HepG2 (cell line): ENCODE data around the gene TADA2A. TPM values are rescaled to one million over a fixed set of nuclear protein-coding genes. Genes with fewer than 3 reads are reported as not detected.

Experiments
- CENPX ChIP-seq: sonication (generic); formaldehyde crosslinking; IDR thresholded peaks from 2 replicates; pipeline ENCODE4 v1.9.0; 2021; ENCODE audit warnings: mild to moderate bottlenecking, missing genetic modification reagents, moderate library complexity
- ERF ChIP-seq: IDR thresholded peaks from 2 replicates; pipeline ENCODE4 v1.6.1; 2018; ENCODE audit warnings: missing biosample characterization, missing genetic modification reagents
- GFI1 ChIP-seq: sonication (generic); formaldehyde crosslinking; IDR thresholded peaks from 2 replicates; pipeline ENCODE4 v1.5.0; 2020; ENCODE audit warnings: missing genetic modification reagents, mild to moderate bottlenecking, borderline replicate concordance
- HNRNPL ChIP-seq: fragments of 200-400 bp; formaldehyde crosslinking; IDR thresholded peaks from 2 replicates; pipeline ENCODE4 v1.6.1; 2017; ENCODE audit warnings: mild to moderate bottlenecking, low read depth, low read length
- JARID2 ChIP-seq: sonication (generic); formaldehyde crosslinking; IDR thresholded peaks from 2 replicates; pipeline ENCODE4 v1.8.1; 2023; ENCODE audit warnings: missing genetic modification reagents, inconsistent platforms; ENCODE audit not compliant: insufficient replicate concordance
- KLF15 ChIP-seq: sonication (generic); formaldehyde crosslinking; IDR thresholded peaks from 2 replicates; pipeline ENCODE4 v1.8.1; 2023; ENCODE audit warnings: borderline replicate concordance, mild to moderate bottlenecking, inconsistent platforms, missing genetic modification reagents, mixed read lengths
- MED1 ChIP-seq: sonication (generic); formaldehyde crosslinking; IDR thresholded peaks from 2 replicates; pipeline ENCODE4 v1.4.0; 2020; ENCODE audit warnings: missing genetic modification reagents
- MTA1 ChIP-seq: sonication (generic); formaldehyde crosslinking; IDR thresholded peaks from 2 replicates; pipeline ENCODE4 v1.4.0; 2020; ENCODE audit warnings: missing genetic modification reagents, mild to moderate bottlenecking, borderline replicate concordance
- NCOA1 ChIP-seq: sonication (generic); formaldehyde crosslinking; IDR thresholded peaks from 2 replicates; pipeline ENCODE4 v1.9.0; 2021; ENCODE audit warnings: missing genetic modification reagents
- NFIB ChIP-seq: sonication (generic); formaldehyde crosslinking; IDR thresholded peaks from 2 replicates; pipeline ENCODE4 v1.9.0; 2021; ENCODE audit warnings: missing genetic modification reagents, mild to moderate bottlenecking, borderline replicate concordance
- SCMH1 ChIP-seq: sonication (generic); formaldehyde crosslinking; IDR thresholded peaks from 2 replicates; pipeline ENCODE4 v1.9.0; 2021; ENCODE audit warnings: missing genetic modification reagents, mild to moderate bottlenecking, borderline replicate concordance
- TEAD2 ChIP-seq: sonication (generic); formaldehyde crosslinking; IDR thresholded peaks from 2 replicates; pipeline ENCODE4 v1.9.0; 2021; ENCODE audit warnings: missing genetic modification reagents
- TP53 ChIP-seq: sonication (generic); formaldehyde crosslinking; conservative IDR thresholded peaks from 2 replicates; pipeline ENCODE4 v1.4.0; 2020; ENCODE audit warnings: missing genetic modification reagents
- ZNF12 ChIP-seq: sonication (generic); formaldehyde crosslinking; IDR thresholded peaks from 2 replicates; pipeline ENCODE4 v1.5.0; 2020; ENCODE audit warnings: missing genetic modification reagents
- ZNF282 ChIP-seq: fragments of 450-650 bp; IDR thresholded peaks from 2 replicates; pipeline ENCODE4 v1.6.1; 2018; ENCODE audit not compliant: partially characterized antibody
- ZNF329 ChIP-seq: sonication (generic); formaldehyde crosslinking; IDR thresholded peaks from 2 replicates; pipeline ENCODE4 v1.9.0; 2021; ENCODE audit warnings: low read depth, mild to moderate bottlenecking, missing genetic modification reagents
- polyA plus RNA-seq, 8 experiments: library from polyadenylated mRNA; depleted of rRNA in 3 of 8; stranded (reverse) in 7 of 8; unstranded in 1 of 8; fragments of >200 nt; fragmentation: Illumina TruSeq in 4 of 8; extraction: Trizol in 4 of 8; gene quantifications; 2 replicates each; pipeline versions ENCODE4 v1.2.1 to v1.2.3, GENCODE V29; 2011 to 2016; ENCODE audit warnings: low read depth in 4 of 8, missing spikeins in 1 of 8, mixed read lengths in 1 of 8; ENCODE audit not compliant: insufficient read depth in 1 of 8
- total RNA-seq, 5 experiments: library from RNA; depleted of rRNA; stranded (reverse); fragments of >200 nt; fragmentation: Illumina TruSeq; extraction: Trizol; gene quantifications; 2 replicates each; pipeline ENCODE4 v1.2.3, GENCODE V29; 2016; ENCODE audit warnings: low read depth in 1 of 5
- TF ChIP-seq, protein P1 (sequence below): sonication (generic); formaldehyde crosslinking; IDR thresholded peaks from 2 replicates; pipeline ENCODE4 v1.5.1; 2020; ENCODE audit warnings: mild to moderate bottlenecking, missing genetic modification reagents, borderline replicate concordance
- TF ChIP-seq, protein P2 (sequence below): sonication (generic); formaldehyde crosslinking; conservative IDR thresholded peaks from 2 replicates; pipeline ENCODE4 v1.8.0; 2022; ENCODE audit warnings: mild to moderate bottlenecking, moderate library complexity, missing genetic modification reagents
- TF ChIP-seq, protein P3 (sequence below): sonication (generic); formaldehyde crosslinking; IDR thresholded peaks from 2 replicates; pipeline ENCODE4 v1.5.0; 2020; ENCODE audit warnings: missing genetic modification reagents
- TF ChIP-seq, protein P4 (sequence below): IDR thresholded peaks from 2 replicates; pipeline ENCODE4 v1.6.1; 2018; ENCODE audit warnings: missing genetic modification reagents

TADA2A gene
- total and polyA plus RNA-seq, 2 of the 13 experiments (the other 11 are each of a cell fraction or from before 2014, with no cell fraction given): 8.0 to 14.0 TPM

DNA sequence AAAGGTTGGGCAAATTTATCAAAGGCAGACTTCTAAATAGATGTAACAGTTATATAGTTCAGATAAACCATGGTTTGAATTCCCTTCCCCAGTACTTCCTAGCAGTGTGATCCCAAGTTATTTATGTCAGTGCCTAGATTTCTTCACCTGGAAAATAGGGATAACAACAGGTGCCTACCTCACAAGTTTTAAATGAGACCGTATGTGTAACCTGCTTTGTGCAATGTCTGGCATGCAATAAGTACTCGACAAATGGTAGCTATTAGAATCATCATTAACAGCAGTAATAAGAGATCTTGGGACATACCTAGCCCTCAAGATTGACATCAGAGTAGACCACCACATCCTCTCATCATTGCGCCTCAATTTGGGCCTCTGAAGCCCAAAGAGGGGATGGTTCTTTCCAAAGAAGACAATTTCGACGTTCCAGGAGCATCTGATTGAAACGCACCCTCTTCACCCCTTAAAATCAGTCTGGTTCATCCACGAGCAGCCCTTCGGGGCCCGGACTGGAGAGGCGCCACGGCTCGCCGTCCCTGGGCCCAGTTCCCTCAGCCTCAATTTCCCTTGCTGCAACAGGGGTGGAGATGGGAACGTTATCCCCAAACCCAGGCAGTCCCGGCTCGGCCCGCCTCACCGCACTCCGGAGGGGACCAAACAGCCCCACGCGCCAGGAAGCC lies 591 bp upstream of the TADA2A start (continued):
- TF ChIP-seq, protein P1, sequence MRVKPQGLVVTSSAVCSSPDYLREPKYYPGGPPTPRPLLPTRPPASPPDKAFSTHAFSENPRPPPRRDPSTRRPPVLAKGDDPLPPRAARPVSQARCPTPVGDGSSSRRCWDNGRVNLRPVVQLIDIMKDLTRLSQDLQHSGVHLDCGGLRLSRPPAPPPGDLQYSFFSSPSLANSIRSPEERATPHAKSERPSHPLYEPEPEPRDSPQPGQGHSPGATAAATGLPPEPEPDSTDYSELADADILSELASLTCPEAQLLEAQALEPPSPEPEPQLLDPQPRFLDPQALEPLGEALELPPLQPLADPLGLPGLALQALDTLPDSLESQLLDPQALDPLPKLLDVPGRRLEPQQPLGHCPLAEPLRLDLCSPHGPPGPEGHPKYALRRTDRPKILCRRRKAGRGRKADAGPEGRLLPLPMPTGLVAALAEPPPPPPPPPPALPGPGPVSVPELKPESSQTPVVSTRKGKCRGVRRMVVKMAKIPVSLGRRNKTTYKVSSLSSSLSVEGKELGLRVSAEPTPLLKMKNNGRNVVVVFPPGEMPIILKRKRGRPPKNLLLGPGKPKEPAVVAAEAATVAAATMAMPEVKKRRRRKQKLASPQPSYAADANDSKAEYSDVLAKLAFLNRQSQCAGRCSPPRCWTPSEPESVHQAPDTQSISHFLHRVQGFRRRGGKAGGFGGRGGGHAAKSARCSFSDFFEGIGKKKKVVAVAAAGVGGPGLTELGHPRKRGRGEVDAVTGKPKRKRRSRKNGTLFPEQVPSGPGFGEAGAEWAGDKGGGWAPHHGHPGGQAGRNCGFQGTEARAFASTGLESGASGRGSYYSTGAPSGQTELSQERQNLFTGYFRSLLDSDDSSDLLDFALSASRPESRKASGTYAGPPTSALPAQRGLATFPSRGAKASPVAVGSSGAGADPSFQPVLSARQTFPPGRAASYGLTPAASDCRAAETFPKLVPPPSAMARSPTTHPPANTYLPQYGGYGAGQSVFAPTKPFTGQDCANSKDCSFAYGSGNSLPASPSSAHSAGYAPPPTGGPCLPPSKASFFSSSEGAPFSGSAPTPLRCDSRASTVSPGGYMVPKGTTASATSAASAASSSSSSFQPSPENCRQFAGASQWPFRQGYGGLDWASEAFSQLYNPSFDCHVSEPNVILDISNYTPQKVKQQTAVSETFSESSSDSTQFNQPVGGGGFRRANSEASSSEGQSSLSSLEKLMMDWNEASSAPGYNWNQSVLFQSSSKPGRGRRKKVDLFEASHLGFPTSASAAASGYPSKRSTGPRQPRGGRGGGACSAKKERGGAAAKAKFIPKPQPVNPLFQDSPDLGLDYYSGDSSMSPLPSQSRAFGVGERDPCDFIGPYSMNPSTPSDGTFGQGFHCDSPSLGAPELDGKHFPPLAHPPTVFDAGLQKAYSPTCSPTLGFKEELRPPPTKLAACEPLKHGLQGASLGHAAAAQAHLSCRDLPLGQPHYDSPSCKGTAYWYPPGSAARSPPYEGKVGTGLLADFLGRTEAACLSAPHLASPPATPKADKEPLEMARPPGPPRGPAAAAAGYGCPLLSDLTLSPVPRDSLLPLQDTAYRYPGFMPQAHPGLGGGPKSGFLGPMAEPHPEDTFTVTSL: 0 out of 2 replicates have a peak, but pooled peaks have one; percentile 29
- TF ChIP-seq ZNF329 (CRISPR knock-in tag): no peak
- TF ChIP-seq SCMH1 (CRISPR knock-in tag): no peak
- no peak for TF ChIP-seq GFI1 (CRISPR knock-in tag)
- no peak for TF ChIP-seq ERF (CRISPR knock-in tag)
- TF ChIP-seq, protein P2, sequence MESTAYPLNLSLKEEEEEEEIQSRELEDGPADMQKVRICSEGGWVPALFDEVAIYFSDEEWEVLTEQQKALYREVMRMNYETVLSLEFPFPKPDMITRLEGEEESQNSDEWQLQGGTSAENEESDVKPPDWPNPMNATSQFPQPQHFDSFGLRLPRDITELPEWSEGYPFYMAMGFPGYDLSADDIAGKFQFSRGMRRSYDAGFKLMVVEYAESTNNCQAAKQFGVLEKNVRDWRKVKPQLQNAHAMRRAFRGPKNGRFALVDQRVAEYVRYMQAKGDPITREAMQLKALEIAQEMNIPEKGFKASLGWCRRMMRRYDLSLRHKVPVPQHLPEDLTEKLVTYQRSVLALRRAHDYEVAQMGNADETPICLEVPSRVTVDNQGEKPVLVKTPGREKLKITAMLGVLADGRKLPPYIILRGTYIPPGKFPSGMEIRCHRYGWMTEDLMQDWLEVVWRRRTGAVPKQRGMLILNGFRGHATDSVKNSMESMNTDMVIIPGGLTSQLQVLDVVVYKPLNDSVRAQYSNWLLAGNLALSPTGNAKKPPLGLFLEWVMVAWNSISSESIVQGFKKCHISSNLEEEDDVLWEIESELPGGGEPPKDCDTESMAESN (CRISPR knock-in tag): no peak; the same call in 1 of the 2 replicates
- TF ChIP-seq TP53 (CRISPR knock-in tag): no peak
- no peak for TF ChIP-seq NCOA1
- no peak for TF ChIP-seq ZNF12 (CRISPR knock-in tag)
- TF ChIP-seq TEAD2 (CRISPR knock-in tag): no peak
- no peak for TF ChIP-seq MED1 (CRISPR knock-in tag)
- TF ChIP-seq, protein P3, sequence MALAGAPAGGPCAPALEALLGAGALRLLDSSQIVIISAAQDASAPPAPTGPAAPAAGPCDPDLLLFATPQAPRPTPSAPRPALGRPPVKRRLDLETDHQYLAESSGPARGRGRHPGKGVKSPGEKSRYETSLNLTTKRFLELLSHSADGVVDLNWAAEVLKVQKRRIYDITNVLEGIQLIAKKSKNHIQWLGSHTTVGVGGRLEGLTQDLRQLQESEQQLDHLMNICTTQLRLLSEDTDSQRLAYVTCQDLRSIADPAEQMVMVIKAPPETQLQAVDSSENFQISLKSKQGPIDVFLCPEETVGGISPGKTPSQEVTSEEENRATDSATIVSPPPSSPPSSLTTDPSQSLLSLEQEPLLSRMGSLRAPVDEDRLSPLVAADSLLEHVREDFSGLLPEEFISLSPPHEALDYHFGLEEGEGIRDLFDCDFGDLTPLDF (CRISPR knock-in tag): no peak
- TF ChIP-seq ZNF282: no peak
- TF ChIP-seq MTA1 (CRISPR knock-in tag): no peak
- no peak for TF ChIP-seq CENPX (CRISPR knock-in tag)
- TF ChIP-seq KLF15: no peak
- TF ChIP-seq NFIB (CRISPR knock-in tag): no peak
- no peak for TF ChIP-seq HNRNPL
- TF ChIP-seq, protein P4, sequence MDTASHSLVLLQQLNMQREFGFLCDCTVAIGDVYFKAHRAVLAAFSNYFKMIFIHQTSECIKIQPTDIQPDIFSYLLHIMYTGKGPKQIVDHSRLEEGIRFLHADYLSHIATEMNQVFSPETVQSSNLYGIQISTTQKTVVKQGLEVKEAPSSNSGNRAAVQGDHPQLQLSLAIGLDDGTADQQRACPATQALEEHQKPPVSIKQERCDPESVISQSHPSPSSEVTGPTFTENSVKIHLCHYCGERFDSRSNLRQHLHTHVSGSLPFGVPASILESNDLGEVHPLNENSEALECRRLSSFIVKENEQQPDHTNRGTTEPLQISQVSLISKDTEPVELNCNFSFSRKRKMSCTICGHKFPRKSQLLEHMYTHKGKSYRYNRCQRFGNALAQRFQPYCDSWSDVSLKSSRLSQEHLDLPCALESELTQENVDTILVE (CRISPR knock-in tag): no peak
- TF ChIP-seq JARID2 (CRISPR knock-in tag): peak; percentile 53
